Measurements from ENCODE around the gene REM2. TPM values are rescaled to one million over a fixed set of nuclear protein-coding genes. Genes with fewer than 3 reads are reported as not detected.

REM2 gene, protein sequence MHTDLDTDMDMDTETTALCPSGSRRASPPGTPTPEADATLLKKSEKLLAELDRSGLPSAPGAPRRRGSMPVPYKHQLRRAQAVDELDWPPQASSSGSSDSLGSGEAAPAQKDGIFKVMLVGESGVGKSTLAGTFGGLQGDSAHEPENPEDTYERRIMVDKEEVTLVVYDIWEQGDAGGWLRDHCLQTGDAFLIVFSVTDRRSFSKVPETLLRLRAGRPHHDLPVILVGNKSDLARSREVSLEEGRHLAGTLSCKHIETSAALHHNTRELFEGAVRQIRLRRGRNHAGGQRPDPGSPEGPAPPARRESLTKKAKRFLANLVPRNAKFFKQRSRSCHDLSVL
- under 1 TPM; 0.20 to 0.27 TPM for total RNA-seq

DNA sequence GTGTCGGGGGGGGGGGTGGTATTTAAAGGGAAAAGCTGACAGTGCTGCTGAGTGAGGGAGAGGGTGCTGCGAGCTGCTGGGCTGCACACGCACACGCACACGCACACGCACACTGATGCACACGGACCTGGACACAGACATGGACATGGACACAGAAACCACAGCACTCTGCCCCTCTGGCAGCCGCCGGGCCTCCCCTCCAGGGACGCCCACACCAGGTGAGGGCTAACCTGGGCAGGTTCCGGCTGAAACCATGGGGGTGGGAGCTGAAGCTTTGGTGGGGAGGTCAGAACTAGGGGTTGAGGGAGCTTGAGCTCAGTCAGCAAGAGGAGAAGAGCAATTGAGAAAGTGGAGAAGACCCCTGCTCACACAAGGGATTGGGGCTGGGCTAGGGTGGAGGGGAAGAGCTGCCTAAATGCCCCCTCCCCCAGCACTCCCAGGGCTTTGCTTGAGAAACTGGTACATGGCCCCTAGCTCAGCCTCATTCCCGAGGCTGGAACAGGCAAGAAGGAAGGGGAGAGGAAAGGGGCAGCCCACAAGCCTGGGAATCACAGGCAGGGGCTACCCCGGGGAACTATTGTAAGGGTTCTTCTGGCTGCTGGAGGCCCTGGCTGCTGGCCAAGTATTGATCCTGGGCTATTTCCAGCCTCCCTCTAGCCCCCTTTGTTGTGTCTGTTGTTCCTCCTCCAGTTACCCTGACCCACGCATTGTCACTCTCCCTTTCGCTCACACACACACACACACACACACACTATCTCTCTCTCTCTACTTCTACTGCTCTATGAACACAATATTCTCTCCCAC is at the start of gene REM2:
TSS of gene REM2 (plus strand) at position 50 of the 804 bp plus-strand sequence. CDS start at position 116, 66 bp downstream.
- DNase-seq (no peak), ATAC-seq (no peak)
- peaks cover 1% of the 10 kb centered on the region for H3K27me3 Mint-ChIP-seq
- no peaks in the 10 kb centered on the region for H3K9me3 Mint-ChIP-seq
- CTCF ChIA-PET: interaction anchor here (0.7 to 14.8 kb wide), 15 partner anchors 11 to 749 kb away, joined by 3 to 187 read pairs (median 4); partner anchors contain the start of gene LRP10
- no peak within 1 kb of the TSS for H3K27ac Mint-ChIP-seq
- intact Hi-C loops (cut with micrococcal nuclease): no loop called here
- no peak for TF ChIP-seq CTCF (IDR thresholded peaks at IDR 0.05)
- POLR2A ChIA-PET: interaction anchor here (1.1 to 2.2 kb wide), 3 partner anchors 11 to 49 kb away, joined by 3 to 15 read pairs (median 3); partner anchors contain the start of gene LRP10
- peaks cover 1% of the 10 kb centered on the region for H3K36me3 Mint-ChIP-seq (ENCODE audit: low read depth)
- no peak within 1 kb of the TSS for H3K4me3 Mint-ChIP-seq
- H3K4me1 Mint-ChIP-seq (ENCODE audit: low read depth): peaks cover 31% of the 10 kb centered on the region

- Mint-ChIP-seq H3K27ac (no peak overlapping the region), H3K27me3 (peaks cover 10% of the 10 kb centered on the region), H3K4me1 (ENCODE audit: low read depth) (peaks cover 18% of the 10 kb centered on the region), H3K4me3 (no peak overlapping the region), H3K9me3 (no peaks in the 10 kb centered on the region), H3K36me3 (ENCODE audit: low read depth) (peaks cover 37% of the 10 kb centered on the region)
- CTCF ChIA-PET: interaction anchor here (1.0 to 22.4 kb wide), 3 partner anchors 8 to 22 kb away, joined by 3 to 469 read pairs (median 20); no protein-coding TSS in a partner anchor
- no peak for TF ChIP-seq CTCF (IDR thresholded peaks at IDR 0.05)
- POLR2A ChIA-PET: interaction anchor here (1.4 to 2.0 kb wide), 4 partner anchors 12 to 247 kb away, joined by 3 to 7 read pairs (median 5); partner anchors contain the start of genes OXA1L and RBM23
- intact Hi-C loops (cut with micrococcal nuclease): no loop called here
- no peak for DNase-seq
- ATAC-seq: no peak
Measured at GRCh38 chr14:22835505-22835904, 47.5 kb upstream of the REM2 start.

DNA sequence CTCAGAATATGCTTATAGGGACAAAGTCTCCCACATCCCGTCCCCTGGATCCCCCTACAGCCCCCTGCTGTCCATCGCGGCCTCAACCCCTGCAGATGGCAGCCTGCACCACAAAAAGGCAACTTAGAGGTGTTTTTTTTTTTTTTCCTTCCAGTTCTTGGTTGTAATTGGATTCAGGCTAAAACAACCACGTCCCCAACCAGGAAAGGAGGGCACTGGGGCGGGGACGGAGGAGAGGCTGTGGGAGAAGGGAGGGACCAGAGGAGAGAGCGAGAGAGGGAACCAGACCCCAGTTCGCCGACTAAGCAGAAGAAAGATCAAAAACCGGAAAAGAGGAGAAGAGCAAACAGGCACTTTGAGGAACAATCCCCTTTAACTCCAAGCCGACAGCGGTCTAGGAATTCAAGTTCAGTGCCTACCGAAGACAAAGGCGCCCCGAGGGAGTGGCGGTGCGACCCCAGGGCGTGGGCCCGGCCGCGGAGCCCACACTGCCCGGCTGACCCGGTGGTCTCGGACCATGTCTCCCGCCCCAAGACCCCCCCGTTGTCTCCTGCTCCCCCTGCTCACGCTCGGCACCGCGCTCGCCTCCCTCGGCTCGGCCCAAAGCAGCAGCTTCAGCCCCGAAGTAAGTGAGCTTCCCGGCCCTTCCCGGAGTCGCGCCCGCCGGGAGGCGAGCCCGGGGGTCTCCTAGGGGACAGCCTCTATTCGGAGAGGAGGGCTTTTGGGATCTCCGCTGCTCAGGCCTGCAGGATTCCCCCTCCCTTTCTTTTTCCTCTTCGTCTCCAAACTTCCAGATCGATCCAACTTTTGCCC is 46.5 kb upstream of the REM2 start, which contains the start of gene MMP14:
TSS of gene MMP14 (plus strand) at position 285 of the 813 bp plus-strand sequence. CDS start at position 518, 233 bp downstream.
- H3K4me1 Mint-ChIP-seq (ENCODE audit: low read depth): peaks cover 10% of the 10 kb centered on the region
- intact Hi-C loops (cut with micrococcal nuclease): no loop called here
- POLR2A ChIA-PET: interaction anchor here (0.6 to 2.0 kb wide), 5 partner anchors 13 to 225 kb away, joined by 4 to 7 read pairs (median 4); partner anchors contain the start of gene OXA1L
- H3K4me3 Mint-ChIP-seq: peak within 1 kb of the TSS; percentile 42
- DNase-seq: no peak
- no peak within 1 kb of the TSS for H3K27ac Mint-ChIP-seq
- H3K27me3 Mint-ChIP-seq: peaks cover 13% of the 10 kb centered on the region
- ATAC-seq: no peak
- CTCF ChIA-PET: interaction anchor here (0.6 to 22.4 kb wide), 6 partner anchors 12 to 267 kb away, joined by 3 to 469 read pairs (median 6); no protein-coding TSS in a partner anchor
- peaks cover 30% of the 10 kb centered on the region for H3K36me3 Mint-ChIP-seq (ENCODE audit: low read depth)
- TF ChIP-seq CTCF (IDR thresholded peaks at IDR 0.05): no peak
- H3K9me3 Mint-ChIP-seq: no peaks in the 10 kb centered on the region

DNA sequence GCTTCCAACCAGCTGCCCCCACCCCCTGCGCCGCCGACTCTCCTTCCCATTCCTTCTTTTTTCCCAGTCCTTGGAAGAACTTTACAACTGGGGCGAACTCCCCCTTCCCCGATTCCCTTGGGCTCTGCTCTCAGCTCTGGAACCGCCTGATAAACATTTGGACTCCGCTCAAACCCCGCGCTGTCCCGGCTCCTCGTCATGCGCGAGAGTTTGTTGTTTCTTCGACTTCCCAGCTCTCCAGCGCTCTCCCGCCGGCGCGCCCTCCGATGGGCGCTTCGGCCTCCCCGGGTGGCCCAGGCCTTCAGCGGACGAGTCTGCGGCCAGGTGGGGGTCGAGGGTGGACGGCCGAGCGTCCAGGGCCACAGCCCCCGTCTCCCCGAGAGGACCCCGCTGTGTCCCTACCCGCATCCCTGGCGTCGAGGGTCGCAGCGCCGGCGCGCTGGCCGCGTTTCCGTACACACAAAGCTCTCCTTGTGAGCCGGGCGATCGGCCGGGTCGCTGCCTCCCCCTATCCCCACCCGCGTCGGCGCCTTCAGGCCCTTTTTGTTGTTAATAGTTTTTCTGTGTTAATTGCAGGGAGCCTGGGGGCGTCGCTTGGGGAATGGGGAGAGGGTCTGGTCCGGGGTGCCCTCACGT is 45.8 kb upstream of the REM2 start:
- peaks cover 26% of the 10 kb centered on the region for H3K36me3 Mint-ChIP-seq (ENCODE audit: low read depth)
- CTCF ChIA-PET: interaction anchor here (1.0 to 22.4 kb wide), 7 partner anchors 9 to 267 kb away, joined by 3 to 469 read pairs (median 4); no protein-coding TSS in a partner anchor
- peak; percentile 40 for ATAC-seq
- peaks cover 9% of the 10 kb centered on the region for H3K4me1 Mint-ChIP-seq (ENCODE audit: low read depth)
- H3K9me3 Mint-ChIP-seq: no peaks in the 10 kb centered on the region
- no peak overlapping the region for H3K27ac Mint-ChIP-seq
- POLR2A ChIA-PET: interaction anchor here (0.7 to 1.6 kb wide), 3 partner anchors 16 to 225 kb away, joined by 4 read pairs; partner anchors contain the start of gene OXA1L
- intact Hi-C loops (cut with micrococcal nuclease): no loop called here
- DNase-seq: no peak
- no peak for TF ChIP-seq CTCF (IDR thresholded peaks at IDR 0.05)
- H3K4me3 Mint-ChIP-seq: peak overlapping the region; percentile 42
- H3K27me3 Mint-ChIP-seq: peaks cover 14% of the 10 kb centered on the region

Data from activated CD8-positive, alpha-beta T cell treated with anti-CD3 and anti-CD28 coated beads for 36 hours (primary cell).